A673 (cell line): Measurements from ENCODE around the gene HOXA4. TPM values are rescaled to one million over a fixed set of nuclear protein-coding genes. Genes with fewer than 3 reads are reported as not detected.

ENCODE experiments used
- BruUV-seq: library from RNA; stranded (reverse); fragments of 400-500 nt; replicated peaks from 2 replicates; lab custom pipeline; 2021; lab: Mats Ljungman, UMichigan
- CTCF ChIA-PET: fragments of 300-600 bp; sonication (Branson Sonifier 250); formaldehyde crosslinking; loops from one replicate; lab custom pipeline; 2022; ENCODE audit warnings: antibody characterized with exemption; lab: Charles Lee
- POLR2A ChIA-PET: fragments of 300-600 bp; sonication (Branson Sonifier 250); formaldehyde crosslinking; loops from one replicate; lab custom pipeline; 2022; ENCODE audit warnings: antibody characterized with exemption; ENCODE audit not compliant: low non-redundant PET; lab: Charles Lee
- DNase-seq: peaks from one replicate; pipeline ENCODE4 v3.0.0-alpha.2; 2015; ENCODE audit warnings: low spot score
- H3K27ac ChIP-seq: fragments of 200-600 bp; sonication (generic); 2 replicates; pipeline ENCODE4 v1.5.1; 2016; ENCODE audit warnings: mixed run types, low read depth, mild to moderate bottlenecking, mixed read lengths, antibody characterized with exemption, low read length; ENCODE audit not compliant: poor library complexity, severe bottlenecking
- H3K27me3 ChIP-seq: fragments of 200-600 bp; sonication (generic); replicated peaks from 2 replicates; pipeline ENCODE4 v1.6.1; 2017; ENCODE audit warnings: mixed run types, low read depth, mild to moderate bottlenecking, mixed read lengths, antibody characterized with exemption, low read length; ENCODE audit not compliant: insufficient read depth, poor library complexity
- H3K36me3 ChIP-seq: fragments of 200-600 bp; sonication (generic); 2 replicates; pipeline ENCODE4 v1.6.1; 2016; ENCODE audit warnings: mixed run types, mild to moderate bottlenecking, mixed read lengths, antibody characterized with exemption, low read length; ENCODE audit not compliant: insufficient read depth, poor library complexity, severe bottlenecking
- H3K4me1 ChIP-seq: fragments of 200-600 bp; sonication (generic); 2 replicates; pipeline ENCODE4 v1.6.1; 2017; ENCODE audit warnings: mixed run types, mild to moderate bottlenecking, mixed read lengths, antibody characterized with exemption, low read length; ENCODE audit not compliant: insufficient read depth, poor library complexity, severe bottlenecking
- H3K4me3 ChIP-seq: fragments of 200-600 bp; sonication (generic); 2 replicates; pipeline ENCODE4 v1.5.1; 2016; ENCODE audit warnings: low read depth, mixed run types, mild to moderate bottlenecking, mixed read lengths, low read length; ENCODE audit not compliant: poor library complexity, severe bottlenecking
- H3K9me3 ChIP-seq: fragments of 200-600 bp; sonication (generic); 2 replicates; pipeline ENCODE4 v1.6.1; 2016; ENCODE audit warnings: mixed run types, low read depth, mild to moderate bottlenecking, mixed read lengths, antibody characterized with exemption, low read length; ENCODE audit not compliant: poor library complexity, severe bottlenecking
- EZH2 ChIP-seq: fragments of 200-600 bp; sonication (generic); IDR thresholded peaks from 2 replicates; pipeline ENCODE4 v1.6.1; 2017; ENCODE audit warnings: borderline replicate concordance, low read depth, mild to moderate bottlenecking, mixed read lengths, antibody characterized with exemption, low read length; ENCODE audit not compliant: poor library complexity, severe bottlenecking
- intact Hi-C: fragments of 100-400 bp; cut with micrococcal nuclease; formaldehyde crosslinking; loops from one replicate; pipeline ENCODE4 v1.10.0; 2022; ENCODE audit not compliant: unreplicated experiment
- total RNA-seq: library from RNA; stranded (reverse); gene quantifications from 2 replicates; pipeline ENCODE4 v1.2.3, GENCODE V29; 2021
- TF ChIP-seq, protein P1 (sequence below): fragments of 300-800, 200-600 bp; sonication (generic); conservative IDR thresholded peaks from 2 replicates; pipeline ENCODE4 v1.5.1; 2017; ENCODE audit warnings: low read depth, mild to moderate bottlenecking, antibody characterized with exemption, low read length, moderate library complexity, mixed read lengths

The HOXA4 gene
- total RNA-seq, 1 experiment from 2014 or later = not detected

DNA sequence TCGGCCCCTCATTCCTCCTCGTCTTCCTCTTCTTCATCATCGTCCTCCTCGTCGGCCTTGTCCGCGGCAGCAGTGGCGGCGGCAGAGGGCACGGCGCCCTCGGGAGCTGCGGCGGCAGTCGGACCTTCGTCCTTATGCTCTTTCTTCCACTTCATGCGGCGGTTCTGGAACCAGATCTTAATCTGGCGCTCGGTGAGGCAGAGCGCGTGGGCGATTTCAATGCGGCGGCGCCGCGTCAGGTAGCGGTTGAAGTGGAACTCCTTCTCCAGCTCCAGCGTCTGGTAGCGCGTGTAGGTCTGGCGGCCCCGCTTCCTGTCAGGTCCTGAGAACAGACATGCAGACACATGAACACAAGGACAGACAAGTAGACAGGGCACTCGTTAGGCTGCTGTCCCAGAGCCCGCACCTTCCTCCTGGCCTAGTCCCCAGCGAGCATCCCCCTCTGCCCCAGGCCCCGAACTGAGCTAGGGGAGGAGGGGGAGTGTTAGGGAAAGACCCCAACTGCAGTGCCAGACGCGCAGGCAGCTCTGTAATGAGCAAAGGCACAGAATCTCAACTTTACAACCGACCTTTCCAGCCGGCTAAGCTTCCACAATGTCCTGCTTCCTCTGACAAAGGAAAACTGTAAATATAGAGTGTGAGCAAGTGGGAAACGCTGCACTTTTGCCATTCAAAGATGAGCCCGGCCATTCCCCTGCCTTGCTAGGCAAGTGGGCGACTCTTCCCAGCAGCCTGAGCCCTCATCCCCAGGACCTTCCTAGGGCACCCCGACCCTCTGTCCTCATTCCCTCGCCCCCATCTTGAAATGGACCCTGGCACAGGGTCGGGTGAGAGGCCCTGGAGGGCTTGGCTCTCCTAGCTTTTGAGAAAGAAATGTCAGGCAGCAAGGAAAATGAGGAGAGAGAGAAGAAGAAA is 24.6 kb upstream of the HOXA4 start:
- Histone ChIP-seq H3K27ac (no peak overlapping the region), H3K4me1 (peaks cover 7% of the 10 kb centered on the region), H3K4me3 (no peak overlapping the region), H3K36me3 (no peaks in the 10 kb centered on the region), H3K27me3 (peaks cover 77% of the 10 kb centered on the region), H3K9me3 (no peaks in the 10 kb centered on the region)
- intact Hi-C loops = no loop called here
- peak; percentile 94 for TF ChIP-seq EZH2
- TF ChIP-seq, protein P1, sequence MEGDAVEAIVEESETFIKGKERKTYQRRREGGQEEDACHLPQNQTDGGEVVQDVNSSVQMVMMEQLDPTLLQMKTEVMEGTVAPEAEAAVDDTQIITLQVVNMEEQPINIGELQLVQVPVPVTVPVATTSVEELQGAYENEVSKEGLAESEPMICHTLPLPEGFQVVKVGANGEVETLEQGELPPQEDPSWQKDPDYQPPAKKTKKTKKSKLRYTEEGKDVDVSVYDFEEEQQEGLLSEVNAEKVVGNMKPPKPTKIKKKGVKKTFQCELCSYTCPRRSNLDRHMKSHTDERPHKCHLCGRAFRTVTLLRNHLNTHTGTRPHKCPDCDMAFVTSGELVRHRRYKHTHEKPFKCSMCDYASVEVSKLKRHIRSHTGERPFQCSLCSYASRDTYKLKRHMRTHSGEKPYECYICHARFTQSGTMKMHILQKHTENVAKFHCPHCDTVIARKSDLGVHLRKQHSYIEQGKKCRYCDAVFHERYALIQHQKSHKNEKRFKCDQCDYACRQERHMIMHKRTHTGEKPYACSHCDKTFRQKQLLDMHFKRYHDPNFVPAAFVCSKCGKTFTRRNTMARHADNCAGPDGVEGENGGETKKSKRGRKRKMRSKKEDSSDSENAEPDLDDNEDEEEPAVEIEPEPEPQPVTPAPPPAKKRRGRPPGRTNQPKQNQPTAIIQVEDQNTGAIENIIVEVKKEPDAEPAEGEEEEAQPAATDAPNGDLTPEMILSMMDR = no peak
- no peak for DNase-seq
- ChIA-PET CTCF (no interaction called here), POLR2A (no interaction called here)
- no TSS peak for BruUV-seq

DNA sequence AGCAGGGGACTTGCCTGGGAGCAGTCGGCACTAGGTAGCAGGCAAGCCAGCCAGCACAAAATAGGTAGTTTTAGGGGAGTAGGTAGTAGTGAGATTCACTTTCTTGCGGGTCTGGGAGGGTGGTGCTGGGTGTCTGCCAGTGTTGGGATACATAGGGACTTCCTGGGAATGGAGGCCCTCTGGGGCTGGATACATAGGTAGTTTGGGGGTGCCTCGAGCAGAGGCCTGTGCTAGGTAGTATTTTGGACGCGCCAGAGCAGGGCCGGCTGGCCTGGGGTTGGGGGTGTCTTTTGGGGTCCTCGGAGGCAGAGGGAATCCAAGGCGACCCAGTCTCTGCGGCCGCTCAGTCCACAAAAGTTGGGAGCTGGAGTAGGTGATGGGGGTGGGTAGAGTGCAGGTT is 23.8 kb upstream of the HOXA4 start:
- Histone ChIP-seq H3K4me3 (no peak overlapping the region), H3K36me3 (no peaks in the 10 kb centered on the region), H3K4me1 (peaks cover 7% of the 10 kb centered on the region), H3K27me3 (peaks cover 85% of the 10 kb centered on the region), H3K9me3 (no peaks in the 10 kb centered on the region), H3K27ac (no peak overlapping the region)
- no peak for DNase-seq
- CTCF ChIA-PET = no interaction called here
- intact Hi-C loops = no loop called here
- TF ChIP-seq, protein P1 = no peak
- TF ChIP-seq EZH2 = no peak
- BruUV-seq = no TSS peak
- POLR2A ChIA-PET = no interaction called here

DNA sequence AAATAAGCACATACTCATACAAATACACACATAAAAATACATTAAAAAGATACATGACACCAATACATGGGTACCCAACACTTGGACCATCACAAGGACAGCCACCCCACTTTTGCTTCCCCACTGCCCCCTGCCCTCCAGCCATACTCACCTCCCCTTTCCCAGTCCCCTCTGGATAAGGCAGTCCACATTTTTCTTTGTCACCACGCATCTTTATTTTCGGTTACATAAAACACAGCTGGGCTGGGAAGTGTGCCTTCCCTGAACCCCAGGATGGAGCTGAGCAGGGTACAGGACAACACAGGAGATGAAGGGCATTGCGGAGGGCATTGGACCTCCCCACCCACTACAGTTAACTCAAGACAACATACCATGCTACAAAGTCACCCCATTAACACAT is 23.0 kb upstream of the HOXA4 start:
- Histone ChIP-seq H3K9me3 (no peaks in the 10 kb centered on the region), H3K36me3 (no peaks in the 10 kb centered on the region), H3K4me1 (peaks cover 7% of the 10 kb centered on the region), H3K4me3 (no peak overlapping the region), H3K27ac (no peak overlapping the region), H3K27me3 (peaks cover 93% of the 10 kb centered on the region)
- TF ChIP-seq, protein P1 = no peak
- no peak for TF ChIP-seq EZH2
- intact Hi-C loops = no loop called here
- DNase-seq = no peak
- ChIA-PET POLR2A (no interaction called here), CTCF (no interaction called here)
- BruUV-seq = no TSS peak
